ENCODE data around the gene DUSP16. TPM values are rescaled to one million over a fixed set of nuclear protein-coding genes. Genes with fewer than 3 reads are reported as not detected.

DUSP16 gene
- total RNA-seq, 4 donors from 2014 or later, result 7.5 to 21.4 (median 14.6) TPM

DNA sequence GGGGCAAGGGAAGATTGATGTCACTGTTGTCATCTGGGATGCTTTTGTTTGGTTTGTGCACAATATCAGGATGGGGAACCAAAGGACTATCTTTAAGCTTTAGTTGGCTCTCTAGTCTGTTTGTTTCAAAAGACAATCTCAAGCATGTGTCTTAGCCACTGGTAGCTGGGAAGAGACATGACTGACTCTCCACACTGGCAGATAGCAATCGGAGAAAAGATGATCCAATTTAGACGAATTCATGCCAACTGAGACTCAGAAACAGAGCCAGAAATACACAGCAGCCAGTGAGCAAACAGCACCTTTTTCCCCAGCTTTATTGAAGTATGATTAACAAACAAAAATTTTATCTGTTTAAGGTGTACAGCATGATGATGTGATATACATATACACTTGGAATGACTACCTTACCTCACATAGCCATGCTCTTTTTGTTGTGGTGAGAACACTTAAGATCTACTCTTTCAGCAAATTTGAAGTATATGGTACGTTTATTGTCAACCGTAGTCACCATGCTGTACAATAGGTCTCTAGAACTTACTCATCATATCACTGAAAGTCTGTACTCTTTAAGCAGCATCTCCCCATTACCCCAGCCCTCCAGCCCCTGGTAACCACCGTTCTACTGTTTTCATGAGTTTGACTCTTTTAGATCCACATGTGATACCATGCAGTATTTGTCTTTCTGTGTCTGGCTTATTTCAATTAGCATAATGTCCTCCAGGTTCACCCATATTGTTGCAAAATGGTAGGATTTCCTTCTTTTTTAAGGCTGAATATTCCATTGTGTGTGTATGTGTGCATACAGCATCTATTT, 50.6 kb downstream of the DUSP16 start:
- TF ChIP-seq, protein P1, sequence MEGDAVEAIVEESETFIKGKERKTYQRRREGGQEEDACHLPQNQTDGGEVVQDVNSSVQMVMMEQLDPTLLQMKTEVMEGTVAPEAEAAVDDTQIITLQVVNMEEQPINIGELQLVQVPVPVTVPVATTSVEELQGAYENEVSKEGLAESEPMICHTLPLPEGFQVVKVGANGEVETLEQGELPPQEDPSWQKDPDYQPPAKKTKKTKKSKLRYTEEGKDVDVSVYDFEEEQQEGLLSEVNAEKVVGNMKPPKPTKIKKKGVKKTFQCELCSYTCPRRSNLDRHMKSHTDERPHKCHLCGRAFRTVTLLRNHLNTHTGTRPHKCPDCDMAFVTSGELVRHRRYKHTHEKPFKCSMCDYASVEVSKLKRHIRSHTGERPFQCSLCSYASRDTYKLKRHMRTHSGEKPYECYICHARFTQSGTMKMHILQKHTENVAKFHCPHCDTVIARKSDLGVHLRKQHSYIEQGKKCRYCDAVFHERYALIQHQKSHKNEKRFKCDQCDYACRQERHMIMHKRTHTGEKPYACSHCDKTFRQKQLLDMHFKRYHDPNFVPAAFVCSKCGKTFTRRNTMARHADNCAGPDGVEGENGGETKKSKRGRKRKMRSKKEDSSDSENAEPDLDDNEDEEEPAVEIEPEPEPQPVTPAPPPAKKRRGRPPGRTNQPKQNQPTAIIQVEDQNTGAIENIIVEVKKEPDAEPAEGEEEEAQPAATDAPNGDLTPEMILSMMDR (IDR thresholded peaks at IDR 0.05; ENCODE audit: low read depth), result no peak

DNA sequence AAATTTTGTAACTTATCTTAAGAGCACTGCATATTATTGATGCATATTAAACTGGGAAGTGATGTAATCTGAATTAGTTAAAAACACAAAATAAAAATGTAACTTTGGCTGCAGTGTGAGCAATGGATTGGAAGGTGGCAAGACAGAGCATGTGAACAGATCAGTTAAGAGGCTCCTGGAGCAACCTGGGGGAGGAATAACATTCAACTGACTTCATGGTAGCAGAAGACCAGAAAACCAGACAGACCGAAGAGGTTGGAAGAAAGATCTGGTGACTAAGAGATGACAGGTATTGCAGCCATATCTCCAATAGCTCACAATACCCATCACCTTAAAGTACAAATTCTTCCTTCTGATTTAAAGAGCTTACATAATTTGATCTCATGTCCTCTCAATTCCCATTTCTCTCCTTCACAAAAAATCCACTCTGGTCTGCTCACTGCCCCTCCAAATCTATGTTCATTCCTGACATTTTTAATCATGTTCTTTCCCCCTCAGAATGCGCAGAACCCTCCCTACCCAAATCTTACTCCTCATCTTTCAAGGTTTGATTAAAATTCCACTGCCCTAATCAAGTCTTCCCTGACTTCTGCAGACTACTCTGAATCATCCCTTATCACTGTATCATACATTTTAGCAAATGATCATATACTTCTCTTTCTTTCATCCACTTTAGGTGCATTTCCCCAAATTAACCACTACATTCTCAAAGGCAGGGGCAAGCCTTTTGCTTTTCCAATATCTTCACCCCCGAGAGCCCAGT, 51.5 kb downstream of the DUSP16 start:
- TF ChIP-seq, protein P1 (IDR thresholded peaks at IDR 0.05; ENCODE audit: low read depth), result no peak

DNA sequence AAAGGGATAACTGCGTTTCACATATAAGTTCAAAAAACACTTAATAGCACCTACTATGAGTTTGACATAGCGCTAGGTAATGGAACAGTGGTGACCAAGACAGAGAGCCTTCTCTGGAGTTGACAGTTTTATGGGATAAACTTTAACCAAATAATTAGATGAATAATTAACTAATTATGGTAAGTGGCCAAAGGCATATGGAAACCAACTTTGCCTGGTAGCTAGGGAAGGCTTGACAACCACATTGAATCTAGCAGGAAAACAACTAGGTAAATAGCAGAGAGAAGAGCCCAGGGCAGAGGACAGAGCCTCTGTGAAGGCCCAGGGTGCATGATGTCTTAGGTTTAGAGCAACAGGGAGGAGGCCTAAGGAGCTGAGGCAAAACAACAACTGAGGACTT, 52.1 kb downstream of the DUSP16 start:
- TF ChIP-seq, protein P1 (IDR thresholded peaks at IDR 0.05; ENCODE audit: low read depth), result no peak

DNA sequence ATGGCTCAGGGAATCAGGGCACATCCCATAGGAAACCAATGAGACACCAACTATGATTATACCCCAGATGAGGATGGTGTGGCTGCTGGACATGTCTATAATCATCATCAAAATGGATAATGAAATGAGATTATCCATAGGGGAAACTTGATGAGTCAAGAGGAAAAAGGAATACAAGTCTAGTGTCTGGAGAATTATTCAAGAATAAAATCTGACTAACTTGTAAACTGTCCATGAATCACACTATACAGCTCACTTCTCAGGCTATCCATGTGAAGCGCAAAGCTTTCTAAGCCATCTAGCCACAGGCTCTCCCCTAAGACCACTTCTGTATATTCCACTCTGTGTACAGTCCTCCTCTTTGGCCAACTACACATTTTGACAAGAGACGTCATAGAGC, 52.5 kb downstream of the DUSP16 start:
- TF ChIP-seq, protein P1 (IDR thresholded peaks at IDR 0.05; ENCODE audit: low read depth), result no peak

DNA sequence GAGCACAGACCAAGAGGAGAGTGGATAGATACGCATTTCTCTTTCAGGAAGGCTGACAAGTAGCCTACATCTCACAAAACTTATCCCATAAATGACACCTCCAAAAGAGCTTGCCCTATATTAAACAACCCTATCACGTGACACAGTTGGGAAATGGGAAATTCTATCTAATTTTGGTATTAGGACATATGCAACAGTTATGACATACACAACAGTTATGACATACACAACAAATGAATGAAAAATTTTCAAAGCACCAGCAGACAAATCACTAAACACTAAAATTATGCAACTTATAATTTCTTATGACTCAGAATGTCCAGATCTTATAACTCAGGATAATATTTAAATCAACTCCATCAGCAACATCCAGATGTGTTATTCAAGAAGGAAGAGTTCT, 54.1 kb downstream of the DUSP16 start:
- TF ChIP-seq, protein P1 (IDR thresholded peaks at IDR 0.05; ENCODE audit: low read depth), result no peak

DNA sequence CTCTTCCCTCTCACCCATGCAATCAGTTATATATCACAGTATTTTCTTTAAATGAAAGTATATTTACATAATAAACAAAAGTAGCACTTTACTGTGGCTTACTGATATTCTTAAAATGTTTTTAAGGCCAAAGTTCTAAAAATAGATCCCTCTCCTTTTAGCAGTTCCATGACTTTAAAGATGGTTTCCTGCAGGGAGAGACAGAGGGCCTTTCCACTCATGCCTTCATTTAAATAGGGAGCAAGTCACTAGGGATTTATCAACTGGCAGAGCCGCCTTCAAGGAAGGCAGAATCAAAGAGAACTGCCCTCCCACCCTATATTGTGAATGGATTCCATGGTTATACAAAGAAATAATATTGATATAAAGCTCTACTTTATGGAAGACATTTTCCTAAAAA, 55.5 kb downstream of the DUSP16 start:
- TF ChIP-seq, protein P1 (IDR thresholded peaks at IDR 0.05; ENCODE audit: low read depth), result no peak

DNA sequence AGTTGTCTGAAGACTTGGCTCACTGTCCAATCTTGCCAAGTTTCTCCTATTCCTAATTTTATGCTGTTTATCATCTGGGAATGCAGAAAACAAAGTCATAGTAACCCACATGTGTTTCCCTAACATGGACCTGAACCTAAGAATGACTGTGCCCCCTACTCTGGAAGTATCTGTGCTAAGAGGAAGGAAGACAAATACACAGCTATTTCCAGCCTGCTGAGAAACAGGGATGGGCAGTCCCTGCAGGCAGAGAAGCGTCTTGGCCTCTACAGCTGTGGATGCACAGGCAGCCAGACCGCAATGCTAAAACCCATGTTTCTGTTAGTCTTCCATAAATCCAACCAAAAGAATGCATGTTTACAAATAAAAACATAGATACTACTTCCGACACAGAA, 56.2 kb downstream of the DUSP16 start:
- TF ChIP-seq, protein P1 (IDR thresholded peaks at IDR 0.05; ENCODE audit: low read depth), result no peak
